ENCODE results near the gene DDC.

DNA sequence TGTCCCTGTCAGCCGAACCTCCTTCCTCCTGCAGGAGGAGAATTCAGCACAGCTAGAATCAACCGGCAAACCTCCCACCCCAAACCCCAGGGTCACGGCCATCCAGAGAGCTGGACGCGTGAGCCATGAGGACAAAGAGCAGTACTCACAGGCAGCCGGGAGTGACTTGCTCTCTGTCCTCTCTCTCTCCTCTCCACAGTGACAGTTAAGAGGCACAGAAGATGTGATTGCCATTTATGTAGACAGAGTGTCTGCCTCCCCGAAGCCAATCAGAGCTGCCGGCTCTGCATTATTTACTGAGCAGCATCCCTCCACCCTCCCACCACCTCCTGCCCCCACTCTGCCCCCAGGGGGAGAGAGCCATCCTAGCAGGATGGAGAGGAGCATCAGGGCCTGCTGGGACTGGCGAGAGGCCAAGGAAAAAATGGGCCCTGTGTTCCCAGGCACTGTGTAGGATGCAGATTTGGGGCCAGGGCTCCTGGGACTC, 4.3 kb downstream of the DDC start:
- TF ChIP-seq CTCF (IDR thresholded peaks at IDR 0.05; ENCODE audit: low read depth, low read length): no peak
- no peak for TF ChIP-seq EZH2phosphoT487 (IDR thresholded peaks at IDR 0.05; ENCODE audit: low read depth)
